Embryonic facial prominence (tissue), 1 donor: ENCODE results near the gene NID1.
A peak's percentile ranks its signal among the peaks of the same experiment; 100 is the strongest.
"Not testable (repeated sequence)": the region's sequence is repeated elsewhere in the genome, so short reads cannot be mapped to it uniquely, and the experiment has no call there.

Experiments
- DNase-seq: peaks from one replicate; pipeline ENCODE4 v3.0.0-alpha.2; 2016; ENCODE audit errors: extremely low spot score

NID1 gene

GRCh38 chr1:235999259-235999925 is 65.5 kb downstream of the NID1 start:
- DNase-seq, result no peak

GRCh38 chr1:235998812-235999211 is 66.1 kb downstream of the NID1 start:
- DNase-seq, result no peak

- no peak for DNase-seq
Observed at GRCh38 chr1:235997931-235998330, 67.0 kb downstream of the NID1 start.

DNA sequence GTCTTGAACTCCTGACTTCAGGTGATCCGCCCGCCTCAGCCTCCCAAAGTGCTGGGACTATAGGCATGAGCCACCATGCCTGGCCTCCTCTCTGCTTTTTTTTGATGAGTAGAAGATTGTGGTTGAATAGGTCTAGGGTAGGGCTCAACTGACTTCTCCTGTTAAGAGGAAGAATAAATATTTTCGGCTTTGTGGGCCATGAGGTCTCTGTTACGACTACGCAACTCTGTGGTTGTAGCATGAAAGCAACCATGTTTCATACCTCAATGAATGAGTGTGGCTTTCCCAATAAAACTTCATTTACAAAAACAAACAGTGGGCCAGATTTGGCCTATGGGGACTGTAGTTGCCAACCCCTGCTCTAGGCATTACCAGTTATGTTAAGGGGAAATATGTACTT is 67.8 kb downstream of the NID1 start:
- no peak for DNase-seq

GRCh38 chr1:235996048-235996785 is 68.7 kb downstream of the NID1 start:
- DNase-seq, result no peak

DNA sequence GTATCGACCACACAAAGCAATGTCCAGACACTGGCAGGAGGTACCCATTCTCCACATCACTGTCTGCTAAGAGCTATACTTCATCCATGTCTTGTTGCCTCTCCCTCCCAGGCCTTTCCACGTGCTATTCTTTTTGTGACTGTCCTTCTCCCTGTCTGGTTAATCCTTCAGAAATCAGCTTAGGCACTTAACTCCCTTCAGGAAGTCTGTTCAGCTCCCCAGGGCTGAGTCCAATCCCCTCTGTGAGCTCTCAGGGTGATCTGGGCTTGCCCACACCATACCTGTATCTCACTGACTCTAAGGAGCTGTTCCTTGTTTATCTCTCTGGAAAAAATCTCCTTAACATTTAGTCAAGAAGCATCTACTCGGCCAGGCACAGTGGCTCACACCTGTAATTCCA is 69.4 kb downstream of the NID1 start:
- DNase-seq, result no peak

DNA sequence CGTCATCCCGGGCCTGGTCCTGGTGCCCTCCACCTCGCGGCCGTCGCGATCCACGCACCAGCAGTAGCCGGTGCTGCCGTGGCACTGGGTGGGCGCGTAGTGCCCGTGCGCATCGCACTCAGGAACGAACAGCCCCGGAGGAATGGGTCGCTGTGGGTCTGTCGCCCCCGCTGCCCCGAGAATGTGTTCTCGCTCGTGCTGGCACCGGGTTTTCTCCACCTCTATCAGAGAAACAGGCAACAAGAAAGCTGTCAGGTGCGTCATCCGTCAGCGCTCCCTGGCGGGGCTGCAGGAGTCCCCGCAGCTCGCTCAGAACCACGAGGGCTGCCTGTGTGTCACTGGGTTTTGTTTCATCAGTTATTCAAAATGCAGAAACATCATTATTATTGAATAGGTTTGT is 71.2 kb downstream of the NID1 start:
- no peak for DNase-seq

GRCh38 chr1:235992868-235993267 is 72.0 kb downstream of the NID1 start:
- no peak for DNase-seq

- no peak for DNase-seq
Observed at GRCh38 chr1:235992346-235992745, 72.5 kb downstream of the NID1 start.

GRCh38 chr1:235990330-235990795 is 74.5 kb downstream of the NID1 start:
- no peak for DNase-seq

GRCh38 chr1:235989105-235989504 is 75.8 kb downstream of the NID1 start:
- no peak for DNase-seq

DNA sequence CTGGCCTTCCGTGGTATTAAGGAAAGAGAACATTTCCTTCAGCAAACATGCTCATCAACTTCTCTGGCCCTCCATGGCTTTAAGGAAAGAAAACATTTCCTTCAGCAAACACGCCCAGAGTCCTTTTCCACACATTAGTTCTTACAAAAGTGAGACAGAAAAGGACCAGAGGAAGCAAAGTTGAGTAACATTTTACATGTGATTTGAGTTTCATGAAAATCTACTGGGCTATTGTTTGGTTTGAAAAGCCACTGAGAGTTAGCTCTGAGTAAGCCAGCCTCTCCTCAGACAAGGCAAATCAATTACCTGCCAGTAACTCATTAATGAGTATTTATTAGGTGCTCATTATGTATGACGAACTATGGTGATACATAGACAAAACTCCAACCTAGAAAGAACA is 78.0 kb downstream of the NID1 start:
- DNase-seq, result no peak

- no peak for DNase-seq
Observed at GRCh38 chr1:235984041-235984825, 80.7 kb downstream of the NID1 start.

- no peak for DNase-seq
Observed at GRCh38 chr1:235980976-235981375, 83.9 kb downstream of the NID1 start.

- no peak for DNase-seq
Observed at GRCh38 chr1:235979716-235980333, 85.1 kb downstream of the NID1 start.

GRCh38 chr1:235979176-235979575 is 85.7 kb downstream of the NID1 start:
- no peak for DNase-seq

DNA sequence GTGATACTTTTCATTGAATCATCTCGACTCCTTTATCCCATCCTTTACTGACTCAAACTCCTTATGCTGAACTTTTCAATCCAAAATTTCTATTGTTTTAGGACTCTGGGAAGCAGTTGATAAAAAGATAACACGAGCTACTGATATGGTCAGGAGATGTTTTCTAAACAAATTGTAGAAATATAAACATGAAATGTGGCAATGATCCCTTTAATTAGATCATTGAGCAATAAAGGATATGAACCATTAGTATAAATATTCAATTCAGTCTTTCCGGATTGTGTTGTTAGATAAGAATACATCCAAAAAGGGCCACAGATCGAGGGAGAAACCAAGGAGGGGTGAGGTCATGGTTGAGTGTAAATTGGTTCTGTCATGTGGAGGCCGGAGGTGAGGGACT is 88.4 kb downstream of the NID1 start:
- DNase-seq, result no peak

DNA sequence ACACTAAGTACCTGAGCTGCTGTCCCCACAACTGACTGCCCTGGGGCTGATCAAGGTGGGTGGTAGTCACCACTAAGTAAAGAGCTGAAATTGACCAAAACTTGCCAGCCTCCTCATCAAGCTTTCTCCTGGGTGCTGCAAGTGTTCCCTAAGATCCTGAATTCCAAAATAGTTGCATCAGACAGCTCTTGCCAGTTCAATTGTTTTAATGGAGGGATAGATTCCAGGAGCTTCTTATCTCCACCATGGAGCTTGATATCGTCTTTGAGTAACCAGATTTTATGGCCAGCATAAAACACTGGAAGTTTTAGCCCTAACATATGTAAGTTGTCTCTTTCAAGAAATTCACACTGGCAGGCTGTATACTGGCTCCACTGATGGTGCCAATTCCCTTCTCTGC is 90.3 kb downstream of the NID1 start:
- no peak for DNase-seq

DNA sequence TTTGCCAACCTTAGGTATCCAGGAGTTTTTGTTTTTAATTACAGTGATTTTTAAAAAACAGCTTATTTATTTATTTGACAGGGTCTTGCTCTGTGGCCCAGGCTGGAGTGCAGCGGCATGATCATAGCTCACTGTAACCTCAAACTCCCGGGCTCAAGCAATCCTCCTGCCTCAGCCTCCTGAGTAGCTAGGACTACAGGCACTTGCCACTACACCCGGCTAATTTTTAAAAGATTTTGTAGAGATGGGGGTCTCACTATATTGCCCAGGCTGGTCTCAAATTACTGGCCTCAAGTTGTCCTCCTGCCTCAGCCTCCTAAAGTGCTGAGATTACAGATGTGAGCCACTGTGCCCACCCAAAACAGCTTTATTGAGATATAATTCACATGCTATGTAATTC is 92.2 kb downstream of the NID1 start:
- not testable (repeated sequence) for DNase-seq

DNA sequence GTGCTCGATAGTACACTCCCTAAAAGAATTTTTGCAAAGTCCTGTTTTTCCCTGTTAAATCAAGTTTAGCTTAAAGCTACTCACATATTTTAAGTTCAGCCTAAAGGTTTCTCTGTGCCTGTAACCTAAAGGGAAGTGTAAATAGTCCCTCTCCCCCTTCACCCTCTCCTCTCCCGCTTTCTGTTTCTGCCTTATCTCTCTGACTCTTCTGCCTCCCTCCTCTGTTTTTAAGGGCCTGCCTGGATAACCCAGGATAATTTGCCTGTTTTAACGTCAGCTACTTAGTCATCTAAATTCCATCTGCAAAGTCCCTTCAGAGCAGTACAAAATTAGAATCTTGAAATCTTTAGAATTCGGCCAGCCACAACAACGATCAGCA is 92.6 kb downstream of the NID1 start:
- DNase-seq, result no peak

DNA sequence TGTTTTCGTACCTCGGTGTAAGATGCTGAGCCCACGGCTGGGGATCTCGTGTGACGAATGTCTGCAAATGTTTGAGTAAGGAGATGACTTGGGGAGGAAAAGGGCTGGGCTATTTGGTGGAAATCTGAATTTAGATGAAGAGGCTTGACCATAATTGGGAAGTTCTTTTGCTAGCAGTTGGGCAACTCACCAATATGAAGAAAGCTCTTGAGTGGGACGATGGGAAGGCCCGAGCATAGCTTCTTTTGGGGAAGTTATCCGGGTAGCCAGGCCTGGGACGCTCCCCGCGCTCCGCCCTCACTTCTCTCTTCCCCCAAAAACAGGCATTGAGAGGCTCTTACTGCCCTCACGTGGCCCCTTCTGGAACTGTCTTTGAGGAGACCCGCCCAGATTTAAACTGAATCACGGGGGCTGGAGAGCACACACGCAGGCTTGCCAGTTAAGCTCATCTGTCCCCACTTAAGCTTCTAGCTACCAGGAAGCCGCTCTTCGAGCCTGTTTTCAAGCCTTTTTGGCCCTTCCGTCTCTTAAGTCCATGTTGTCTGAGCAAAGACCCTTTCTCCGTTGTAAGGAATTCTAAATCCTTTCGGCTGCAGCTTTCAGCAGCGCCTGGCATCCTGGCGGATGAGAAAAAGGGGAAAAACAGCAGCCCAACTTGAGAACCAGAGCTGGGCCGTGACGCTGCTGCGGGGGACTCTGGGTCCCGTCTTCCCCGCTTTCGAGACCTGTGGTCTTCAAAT is 93.1 kb downstream of the NID1 start:
- peak; percentile 90 for DNase-seq

- DNase-seq, result no peak
Observed at GRCh38 chr1:235971020-235971419, 93.9 kb downstream of the NID1 start.
